A549 (cell line): Measurements from ENCODE around the gene ZNF853.

Experiments used
- BCL3 ChIP-seq: fragments of >200 bp; sonication (Bioruptor Twin); formaldehyde crosslinking; IDR thresholded peaks from 3 replicates; pipeline ENCODE4 v1.6.1; 2016
- CTCF ChIP-seq: fragments of >200 bp; sonication (Bioruptor Twin); formaldehyde crosslinking; IDR thresholded peaks from 3 replicates; pipeline ENCODE4 v1.5.1; 2016
- GATA3 ChIP-seq: IDR thresholded peaks from 2 replicates; pipeline ENCODE4 v1.6.1; 2012; ENCODE audit warnings: borderline replicate concordance
- HOXA7 ChIP-seq: fragments of 250-450 bp; sonication (Bioruptor Pico); IDR thresholded peaks from 2 replicates; pipeline ENCODE4 v1.5.0; 2020; ENCODE audit warnings: mild to moderate bottlenecking, moderate library complexity
- KDM1A ChIP-seq: fragments of 200-600 bp; sonication (generic); IDR thresholded peaks from 2 replicates; pipeline ENCODE4 v1.6.1; 2016; ENCODE audit warnings: low read depth, mild to moderate bottlenecking
- MAFK ChIP-seq: fragments of 450-650 bp; IDR thresholded peaks from 2 replicates; pipeline ENCODE4 v1.6.1; 2014; ENCODE audit not compliant: partially characterized antibody
- POLR2A ChIP-seq: IDR thresholded peaks from 2 replicates; pipeline ENCODE4 v1.6.1; 2012; ENCODE audit warnings: mild to moderate bottlenecking, low read length
- RCOR1 ChIP-seq: fragments of 150-350 bp; IDR thresholded peaks from 2 replicates; pipeline ENCODE4 v1.6.1; 2014; ENCODE audit warnings: antibody characterized with exemption, low read length, low read depth
- REST ChIP-seq: fragments of 200-600 bp; sonication (generic); IDR thresholded peaks from 2 replicates; pipeline ENCODE4 v1.6.1; 2016; ENCODE audit warnings: antibody characterized with exemption, mild to moderate bottlenecking, moderate library complexity
- RFX5 ChIP-seq: fragments of 450-650 bp; IDR thresholded peaks from 2 replicates; pipeline ENCODE4 v1.7.1; 2014; ENCODE audit warnings: antibody characterized with exemption, mild to moderate bottlenecking, moderate library complexity

GRCh38 chr7:6648815-6649104 lies 33.4 kb downstream of the ZNF853 start:
- no peak for TF ChIP-seq CTCF
- TF ChIP-seq MAFK = no peak
- no peak for TF ChIP-seq POLR2A
- TF ChIP-seq REST = no peak
- no peak for TF ChIP-seq BCL3
- no peak for TF ChIP-seq RFX5
- no peak for TF ChIP-seq GATA3
- TF ChIP-seq RCOR1 = no peak
- no peak for TF ChIP-seq KDM1A
- no peak for TF ChIP-seq HOXA7 (CRISPR knock-in tag)
